ENCODE measurements around the gene TYMP. TPM values are rescaled to one million over a fixed set of nuclear protein-coding genes. Genes with fewer than 3 reads are reported as not detected.

The TYMP gene
- total RNA-seq, 2 experiments from 2014 or later: 89.1 to 90.2 TPM

- no peak overlapping the region for H3K27ac Mint-ChIP-seq
- no peak for DNase-seq
- H3K27me3 Mint-ChIP-seq: peaks cover 25% of the 10 kb centered on the region
- no peaks in the 10 kb centered on the region for H3K9me3 Mint-ChIP-seq
- H3K36me3 Mint-ChIP-seq (ENCODE audit: low read depth): no peaks in the 10 kb centered on the region
- CTCF ChIA-PET: interaction anchor here (0.7 kb wide), 1 partner anchor 36 kb away, joined by 3 read pairs; the partner anchor contains the start of gene SCO2
- peaks cover 26% of the 10 kb centered on the region for H3K4me1 Mint-ChIP-seq
- peak overlapping the region; percentile 39 for H3K4me3 Mint-ChIP-seq
- POLR2A ChIA-PET: interaction anchor here (1.4 to 8.1 kb wide), 3 partner anchors 14 to 35 kb away, joined by 5 to 109 read pairs (median 9); partner anchors contain the start of gene SCO2
These were observed 31.9 kb upstream of the TYMP start for GRCh38 chr22:50561401-50562358.

- Mint-ChIP-seq H3K36me3 (ENCODE audit: low read depth) (no peaks in the 10 kb centered on the region), H3K4me3 (no peak overlapping the region), H3K27ac (no peak overlapping the region), H3K9me3 (no peaks in the 10 kb centered on the region), H3K4me1 (peaks cover 26% of the 10 kb centered on the region), H3K27me3 (peaks cover 31% of the 10 kb centered on the region)
- DNase-seq: no peak
- POLR2A ChIA-PET: interaction anchor here (1.1 to 8.1 kb wide), 3 partner anchors 21 to 33 kb away, joined by 3 to 109 read pairs (median 9); partner anchors contain the start of gene SCO2
- CTCF ChIA-PET: interaction anchor here (0.9 to 1.5 kb wide), 3 partner anchors 21 to 94 kb away, joined by 3 to 4 read pairs (median 3); partner anchors contain the start of gene SCO2
These were observed 30.2 kb upstream of the TYMP start for GRCh38 chr22:50560034-50560433.

GRCh38 chr22:50556703-50557102 is 26.9 kb upstream of the TYMP start:
- H3K4me3 Mint-ChIP-seq: no peak overlapping the region
- POLR2A ChIA-PET: interaction anchor here (0.7 to 2.7 kb wide), 7 partner anchors 9 to 39 kb away, joined by 3 to 12 read pairs (median 3); partner anchors contain the start of genes CHKB, KLHDC7B and SCO2
- H3K4me1 Mint-ChIP-seq: peaks cover 10% of the 10 kb centered on the region
- no peaks in the 10 kb centered on the region for H3K36me3 Mint-ChIP-seq (ENCODE audit: low read depth)
- no peak overlapping the region for H3K27ac Mint-ChIP-seq
- CTCF ChIA-PET: interaction anchor here (0.7 to 3.7 kb wide), 3 partner anchors 9 to 31 kb away, joined by 3 to 14 read pairs (median 9); partner anchors contain the start of gene SCO2
- H3K27me3 Mint-ChIP-seq: peaks cover 20% of the 10 kb centered on the region
- H3K9me3 Mint-ChIP-seq: no peaks in the 10 kb centered on the region
- DNase-seq: no peak

- CTCF ChIA-PET: no interaction called here
- no peak overlapping the region for H3K4me3 Mint-ChIP-seq
- H3K9me3 Mint-ChIP-seq: no peaks in the 10 kb centered on the region
- peaks cover 3% of the 10 kb centered on the region for H3K36me3 Mint-ChIP-seq (ENCODE audit: low read depth)
- DNase-seq: no peak
- no peak overlapping the region for H3K27ac Mint-ChIP-seq
- H3K27me3 Mint-ChIP-seq: peaks cover 6% of the 10 kb centered on the region
- POLR2A ChIA-PET: no interaction called here
- H3K4me1 Mint-ChIP-seq: peaks cover 17% of the 10 kb centered on the region
These were observed 23.5 kb upstream of the TYMP start for GRCh38 chr22:50553310-50553709.

- no peaks in the 10 kb centered on the region for H3K9me3 Mint-ChIP-seq
- no peak for DNase-seq
- H3K4me3 Mint-ChIP-seq: no peak overlapping the region
- ChIA-PET POLR2A (interaction anchor here (1.0 to 8.9 kb wide), 9 partner anchors 12 to 70 kb away, joined by 3 to 151 read pairs (median 6); partner anchors contain the start of genes LMF2, NCAPH2, SCO2 and SYCE3), CTCF (interaction anchor here (0.6 to 5.6 kb wide), 3 partner anchors 12 to 33 kb away, joined by 4 to 48 read pairs (median 4); partner anchors contain the start of genes SCO2 and SYCE3)
- H3K27ac Mint-ChIP-seq: no peak overlapping the region
- H3K4me1 Mint-ChIP-seq: peaks cover 23% of the 10 kb centered on the region
- H3K27me3 Mint-ChIP-seq: peaks cover 3% of the 10 kb centered on the region
- peaks cover 3% of the 10 kb centered on the region for H3K36me3 Mint-ChIP-seq (ENCODE audit: low read depth)
These were observed 21.4 kb upstream of the TYMP start for GRCh38 chr22:50551160-50551752.

GRCh38 chr22:50550395-50550794 is 20.6 kb upstream of the TYMP start:
- Mint-ChIP-seq H3K4me3 (peak overlapping the region; percentile 25), H3K27me3 (no peaks in the 10 kb centered on the region), H3K9me3 (no peaks in the 10 kb centered on the region), H3K27ac (no peak overlapping the region), H3K4me1 (peaks cover 31% of the 10 kb centered on the region), H3K36me3 (ENCODE audit: low read depth) (peaks cover 3% of the 10 kb centered on the region)
- POLR2A ChIA-PET: interaction anchor here (0.7 to 8.9 kb wide), 10 partner anchors 12 to 71 kb away, joined by 3 to 151 read pairs (median 6); partner anchors contain the start of genes LMF2, NCAPH2, SCO2 and SYCE3
- DNase-seq: no peak
- CTCF ChIA-PET: interaction anchor here (1.1 to 5.6 kb wide), 3 partner anchors 13 to 25 kb away, joined by 4 to 48 read pairs (median 40); partner anchors contain the start of genes SCO2 and SYCE3

- ChIA-PET POLR2A (interaction anchor here (0.8 to 8.9 kb wide), 14 partner anchors 8 to 579 kb away, joined by 3 to 151 read pairs (median 15); partner anchors contain the start of genes ARSA, CHKB, LMF2 and NCAPH2), CTCF (interaction anchor here (1.0 to 5.6 kb wide), 12 partner anchors 8 to 72 kb away, joined by 3 to 48 read pairs (median 6); partner anchors contain the start of genes CPT1B, SCO2, SYCE3 and TYMP)
- H3K36me3 Mint-ChIP-seq (ENCODE audit: low read depth): peaks cover 3% of the 10 kb centered on the region
- H3K9me3 Mint-ChIP-seq: no peaks in the 10 kb centered on the region
- H3K27ac Mint-ChIP-seq: peak overlapping the region; percentile 74
- no peaks in the 10 kb centered on the region for H3K27me3 Mint-ChIP-seq
- no peak for DNase-seq
- peak overlapping the region; percentile 72 for H3K4me3 Mint-ChIP-seq
- H3K4me1 Mint-ChIP-seq: peaks cover 44% of the 10 kb centered on the region
These were observed 19.3 kb upstream of the TYMP start for GRCh38 chr22:50548921-50549790.

- H3K27ac Mint-ChIP-seq: peak overlapping the region; percentile 73
- no peaks in the 10 kb centered on the region for H3K27me3 Mint-ChIP-seq
These were observed 18.5 kb upstream of the TYMP start for GRCh38 chr22:50548040-50548920.

GRCh38 chr22:50547263-50547985 is 17.6 kb upstream of the TYMP start:
- ChIA-PET CTCF (interaction anchor here (1.3 to 5.6 kb wide), 8 partner anchors 8 to 73 kb away, joined by 4 to 48 read pairs (median 10); partner anchors contain the start of genes SCO2, SYCE3 and TYMP), POLR2A (interaction anchor here (0.9 to 8.9 kb wide), 11 partner anchors 9 to 81 kb away, joined by 5 to 151 read pairs (median 28); partner anchors contain the start of genes ARSA, CHKB, LMF2 and NCAPH2)
- peaks cover 6% of the 10 kb centered on the region for H3K36me3 Mint-ChIP-seq (ENCODE audit: low read depth)
- H3K9me3 Mint-ChIP-seq: no peaks in the 10 kb centered on the region
- peaks cover 47% of the 10 kb centered on the region for H3K4me1 Mint-ChIP-seq
- no peaks in the 10 kb centered on the region for H3K27me3 Mint-ChIP-seq
- no peak overlapping the region for H3K4me3 Mint-ChIP-seq
- no peak for DNase-seq
- H3K27ac Mint-ChIP-seq: peak overlapping the region; percentile 62

More at GRCh38 chr22:50548040-50548920, 18.5 kb upstream of the TYMP start:
- POLR2A ChIA-PET: interaction anchor here (0.8 to 8.9 kb wide), 14 partner anchors 9 to 578 kb away, joined by 3 to 151 read pairs (median 15); partner anchors contain the start of genes ARSA, CHKB, LMF2 and NCAPH2
- Mint-ChIP-seq H3K4me3 (peak overlapping the region; percentile 63), H3K9me3 (no peaks in the 10 kb centered on the region), H3K36me3 (ENCODE audit: low read depth) (peaks cover 3% of the 10 kb centered on the region), H3K4me1 (peaks cover 44% of the 10 kb centered on the region)
- peak; percentile 68 for DNase-seq
- CTCF ChIA-PET: interaction anchor here (1.0 to 5.6 kb wide), 12 partner anchors 9 to 73 kb away, joined by 3 to 48 read pairs (median 6); partner anchors contain the start of genes CPT1B, SCO2, SYCE3 and TYMP
